Epithelial cell of proximal tubule (primary cell): ENCODE measurements around the gene BCL6. TPM values are rescaled to one million over a fixed set of nuclear protein-coding genes. Genes with fewer than 3 reads are reported as not detected.

Experiments used
- DNase-seq: peaks from one replicate; pipeline ENCODE4 v3.0.0-alpha.2; 2011; ENCODE audit warnings: low read depth
- H3K4me3 ChIP-seq: 2 replicates; pipeline ENCODE4 v1.5.1; 2011; ENCODE audit warnings: low read depth, mild to moderate bottlenecking, low read length
- total RNA-seq: library from RNA; depleted of rRNA; stranded (reverse); fragments of >200 nt; gene quantifications from 2 replicates; pipeline ENCODE4 v1.2.3, GENCODE V29; 2015
- TF ChIP-seq, protein P1 (sequence below): conservative IDR thresholded peaks from 2 replicates; pipeline ENCODE4 v1.5.1; 2012; ENCODE audit warnings: low read depth, mild to moderate bottlenecking, low read length

The BCL6 gene
- total RNA-seq, 1 donor from 2014 or later: 7.0 TPM

DNA sequence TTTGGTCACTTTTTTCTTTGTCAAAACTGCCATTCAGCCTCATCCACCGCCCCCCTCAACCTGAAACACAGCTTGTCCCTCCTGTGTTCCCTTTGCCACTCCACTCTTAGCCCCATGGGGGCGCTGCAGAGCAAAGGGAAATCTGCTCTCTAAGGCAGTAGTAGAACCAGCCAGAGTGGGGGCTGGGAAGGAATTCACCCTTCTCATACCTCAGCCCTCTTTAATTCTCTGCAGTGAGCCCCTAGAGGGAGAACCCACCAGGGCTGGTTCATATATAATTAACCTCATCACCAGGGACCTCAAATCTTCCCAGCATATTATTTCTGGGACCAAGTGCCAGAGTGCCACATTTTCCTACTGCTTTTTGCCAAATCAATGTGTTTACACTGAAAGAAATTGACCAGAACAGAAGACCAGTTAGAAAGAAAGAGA lies 2.8 kb upstream of the BCL6 start:
- DNase-seq: no peak
- no peak overlapping the region for H3K4me3 ChIP-seq
- TF ChIP-seq, protein P1, sequence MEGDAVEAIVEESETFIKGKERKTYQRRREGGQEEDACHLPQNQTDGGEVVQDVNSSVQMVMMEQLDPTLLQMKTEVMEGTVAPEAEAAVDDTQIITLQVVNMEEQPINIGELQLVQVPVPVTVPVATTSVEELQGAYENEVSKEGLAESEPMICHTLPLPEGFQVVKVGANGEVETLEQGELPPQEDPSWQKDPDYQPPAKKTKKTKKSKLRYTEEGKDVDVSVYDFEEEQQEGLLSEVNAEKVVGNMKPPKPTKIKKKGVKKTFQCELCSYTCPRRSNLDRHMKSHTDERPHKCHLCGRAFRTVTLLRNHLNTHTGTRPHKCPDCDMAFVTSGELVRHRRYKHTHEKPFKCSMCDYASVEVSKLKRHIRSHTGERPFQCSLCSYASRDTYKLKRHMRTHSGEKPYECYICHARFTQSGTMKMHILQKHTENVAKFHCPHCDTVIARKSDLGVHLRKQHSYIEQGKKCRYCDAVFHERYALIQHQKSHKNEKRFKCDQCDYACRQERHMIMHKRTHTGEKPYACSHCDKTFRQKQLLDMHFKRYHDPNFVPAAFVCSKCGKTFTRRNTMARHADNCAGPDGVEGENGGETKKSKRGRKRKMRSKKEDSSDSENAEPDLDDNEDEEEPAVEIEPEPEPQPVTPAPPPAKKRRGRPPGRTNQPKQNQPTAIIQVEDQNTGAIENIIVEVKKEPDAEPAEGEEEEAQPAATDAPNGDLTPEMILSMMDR: peak; percentile 100

DNA sequence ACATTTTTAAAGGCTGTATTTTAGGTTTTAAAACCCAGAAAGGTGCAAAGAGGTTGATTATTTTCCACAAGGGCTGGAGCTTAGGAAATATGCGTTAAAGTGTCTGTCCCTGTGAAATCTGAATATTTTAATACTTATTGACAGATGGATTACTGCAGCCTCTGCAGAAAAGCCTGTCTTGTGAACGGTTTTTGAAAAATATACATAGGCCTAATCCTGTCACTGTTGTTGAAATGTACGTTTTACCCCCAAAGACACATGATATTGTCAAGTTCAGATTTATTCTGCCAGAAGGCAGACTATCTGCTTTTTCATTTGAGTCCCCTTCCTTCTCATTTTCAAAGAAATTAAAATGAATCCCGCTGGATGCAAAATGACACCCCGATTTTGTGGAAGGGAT lies 2.2 kb upstream of the BCL6 start:
- H3K4me3 ChIP-seq: no peak overlapping the region
- TF ChIP-seq, protein P1: no peak
- no peak for DNase-seq

DNA sequence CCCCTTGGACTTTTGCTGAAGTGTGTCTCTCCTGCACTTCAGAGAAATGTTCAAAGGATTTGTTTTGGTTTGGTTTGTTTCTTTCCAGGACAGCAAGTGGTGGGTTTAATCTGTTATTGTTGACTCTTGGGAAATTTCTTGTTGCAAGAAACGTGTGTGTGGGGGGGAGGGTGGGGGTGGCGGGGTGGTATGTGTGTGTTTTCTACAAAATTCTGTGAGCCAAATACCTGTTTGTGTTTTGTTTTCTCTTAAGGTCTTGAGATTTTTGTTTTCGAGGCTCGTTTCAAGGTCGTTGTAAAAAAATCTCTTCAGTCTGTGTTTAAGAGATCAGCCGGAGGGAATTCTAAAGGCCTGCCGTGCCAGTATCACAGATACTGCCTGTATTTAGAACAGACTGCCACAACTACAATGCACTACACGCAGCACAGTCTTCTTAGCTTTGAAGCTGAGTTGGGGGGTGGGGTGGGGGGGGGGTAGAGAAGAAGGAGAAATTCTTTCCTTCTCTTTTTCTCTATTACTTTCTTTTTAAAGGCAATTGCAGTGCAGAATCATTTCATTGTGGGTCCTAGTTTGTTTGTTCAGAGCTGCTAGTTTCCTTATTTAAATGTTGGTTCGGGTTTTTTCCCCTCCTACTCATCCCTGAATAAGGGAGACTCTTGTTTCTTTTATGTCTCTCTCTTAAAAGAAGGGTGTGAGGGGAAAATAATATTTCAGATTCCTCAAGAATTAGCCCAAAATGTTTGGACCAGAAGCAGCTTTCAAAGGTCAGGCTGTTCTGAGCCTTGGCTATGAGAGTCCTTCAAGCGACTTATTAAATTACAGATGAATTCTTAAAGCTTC lies 1.4 kb upstream of the BCL6 start:
- TF ChIP-seq, protein P1: no peak
- H3K4me3 ChIP-seq: peak overlapping the region; percentile 74
- DNase-seq: no peak

DNA sequence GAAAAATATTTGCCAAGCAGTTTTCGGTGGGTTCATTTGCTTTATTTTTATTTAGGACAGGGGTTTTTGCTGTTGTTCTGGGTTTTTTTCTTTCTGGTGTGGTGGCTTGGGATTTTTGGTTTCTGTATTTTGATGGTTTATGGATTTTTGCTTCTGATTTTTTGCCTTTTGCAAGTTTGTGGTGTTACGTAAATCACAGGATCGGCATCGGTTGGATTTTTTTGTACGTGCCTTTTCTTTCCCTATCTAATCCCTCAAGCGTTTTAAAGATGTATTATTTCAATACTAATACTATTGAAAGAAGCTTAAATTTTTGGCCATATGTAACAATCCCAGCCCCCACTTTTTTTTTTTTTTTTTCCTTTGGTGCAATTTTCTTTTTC lies 782 bp upstream of the BCL6 start:
- TF ChIP-seq, protein P1: no peak
- no peak for DNase-seq
- H3K4me3 ChIP-seq: peak overlapping the region; percentile 74

DNA sequence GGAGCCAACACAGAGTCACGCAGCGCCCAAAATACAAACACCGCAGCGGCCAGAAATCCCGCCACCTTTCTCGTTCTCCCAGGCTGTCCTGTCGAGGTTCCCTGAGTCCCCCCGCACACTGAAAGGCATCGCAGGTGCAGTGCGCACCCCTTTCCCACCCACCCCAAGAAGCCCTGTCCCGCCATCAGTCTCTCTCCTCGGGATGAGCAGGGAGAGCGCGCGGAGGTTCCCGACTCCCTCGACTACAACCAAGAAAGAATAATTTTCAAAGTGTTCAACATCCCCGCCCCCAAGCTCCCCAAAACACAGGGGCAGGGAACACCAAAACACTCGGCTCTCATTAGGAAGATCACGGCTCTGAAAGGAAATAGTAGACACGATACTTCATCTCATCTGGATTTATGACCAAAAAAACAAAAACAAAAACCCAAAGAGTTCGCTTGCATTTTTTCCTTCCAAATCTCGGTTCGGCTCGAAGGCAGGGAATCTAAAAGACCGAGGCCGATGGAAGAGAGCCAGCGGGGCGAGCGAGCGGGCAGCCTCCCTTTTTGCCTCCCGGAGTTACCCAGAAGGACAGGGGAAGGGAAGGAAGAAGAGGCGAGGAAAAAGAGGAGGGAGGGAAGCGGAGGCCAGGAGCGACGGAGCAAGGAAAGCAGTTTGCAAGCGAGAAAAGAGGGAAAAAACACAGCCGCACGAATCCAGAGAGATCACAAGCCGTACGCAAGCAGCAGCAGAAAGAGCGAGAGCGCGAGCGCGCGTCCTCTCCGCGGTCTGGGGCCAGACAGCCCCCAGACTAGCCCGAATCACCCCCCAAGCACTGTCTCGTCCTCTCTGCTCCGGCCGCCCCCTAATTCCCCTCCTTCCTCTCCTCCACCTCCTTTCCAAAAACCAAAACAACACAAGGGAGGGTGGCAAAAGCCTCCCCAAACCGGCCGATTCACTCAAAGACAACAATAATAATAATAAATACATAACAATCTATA lies 808 bp downstream of the BCL6 start:
- DNase-seq: no peak
- TF ChIP-seq, protein P1: no peak
- H3K4me3 ChIP-seq: peak overlapping the region; percentile 74

DNA sequence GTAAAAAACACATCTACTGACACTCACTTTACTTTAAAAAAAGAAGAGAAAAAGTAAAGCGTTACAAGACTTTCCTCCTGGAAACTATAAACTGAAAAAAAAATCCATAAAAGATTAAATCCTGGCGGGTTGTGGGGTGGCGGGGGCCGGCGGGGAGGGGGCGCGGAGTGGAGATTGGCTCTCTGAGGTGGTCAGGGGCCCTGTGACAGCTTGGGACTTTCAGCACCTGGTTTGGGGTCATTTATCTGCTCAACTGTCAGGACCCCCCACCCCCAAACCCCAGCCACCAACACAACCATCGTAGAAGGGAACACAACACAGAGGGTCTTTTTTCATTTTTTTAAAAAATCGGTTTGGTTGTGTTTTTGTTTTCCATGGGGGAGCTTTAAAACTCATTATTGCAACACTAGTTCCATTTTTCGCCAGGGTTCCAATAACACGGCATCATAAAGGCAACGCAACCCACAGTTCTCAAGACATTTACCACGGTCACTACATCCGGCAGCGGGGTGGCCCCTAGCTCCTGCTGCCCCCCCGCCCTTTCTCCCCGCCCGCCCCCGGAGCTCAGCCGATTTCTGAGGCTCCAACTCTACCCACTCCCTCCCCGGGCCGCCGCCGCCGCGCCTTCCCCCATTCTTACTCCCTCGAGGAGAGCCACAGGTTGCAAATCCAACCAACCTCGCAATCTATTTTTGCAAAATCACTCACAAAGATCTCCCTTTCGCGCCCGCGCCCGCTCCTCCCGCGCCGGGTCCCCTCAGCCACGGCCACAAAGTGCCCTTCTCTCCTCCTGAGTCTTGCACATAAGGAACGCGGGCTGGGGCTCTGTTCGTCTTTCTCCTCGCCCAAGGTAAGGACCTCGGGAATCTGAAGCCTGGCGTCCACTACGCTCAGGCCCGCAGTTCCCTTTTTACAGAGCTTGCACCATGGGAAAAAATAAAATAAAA lies 1.8 kb downstream of the BCL6 start:
- H3K4me3 ChIP-seq: peak overlapping the region; percentile 74
- no peak for DNase-seq
- TF ChIP-seq, protein P1: no peak
